Measurements from ENCODE around the gene DLGAP1. TPM values are rescaled to one million over a fixed set of nuclear protein-coding genes. Genes with fewer than 3 reads are reported as not detected.

DLGAP1 gene
- total and polyA plus RNA-seq, 3 donors from 2014 or later: 18.6 to 93.8 (median 69.1) TPM

- no peaks in the 10 kb centered on the region for H3K9me3 ChIP-seq
- 37 to 40% methylated on average over 3 of the region's 3 CpGs for WGBS, 2 donors
- TF ChIP-seq POLR2A (IDR thresholded peaks at IDR 0.05): no peak
- no peak for TF ChIP-seq CTCF (IDR thresholded peaks at IDR 0.05)
- DNase-seq: no peak
- peak overlapping the region in 1 of 2 donors; percentile 97 for H3K27ac ChIP-seq
- intact Hi-C loops (cut with DNase I; ENCODE audit: low total_unique reads): no loop called here
- H3K4me1 ChIP-seq: peaks cover 21% of the 10 kb centered on the region
- no peaks in the 10 kb centered on the region for H3K27me3 ChIP-seq
- no peaks in the 10 kb centered on the region for H3K36me3 ChIP-seq (ENCODE audit: low read depth, missing control alignments)
- H3K4me3 ChIP-seq: no peak overlapping the region
Observed at GRCh38 chr18:3455090-3455635, 999.9 kb downstream of the DLGAP1 start.

GRCh38 chr18:3454365-3455089 is 1000.6 kb downstream of the DLGAP1 start:
- Histone ChIP-seq H3K36me3 (ENCODE audit: low read depth, missing control alignments) (no peaks in the 10 kb centered on the region), H3K4me3 (peak overlapping the region in 1 of 2 donors; percentile 80), H3K27me3 (no peaks in the 10 kb centered on the region), H3K27ac (peak overlapping the region; percentile 97 to 98), H3K9me3 (no peaks in the 10 kb centered on the region), H3K4me1 (peaks cover 21% of the 10 kb centered on the region)
- peak; percentile 63 to 83 (median 66) for TF ChIP-seq CTCF (IDR thresholded peaks at IDR 0.05)
- no peak for TF ChIP-seq POLR2A (IDR thresholded peaks at IDR 0.05)
- 3 to 8% methylated on average over 4 of the region's 4 CpGs for WGBS, 2 donors
- DNase-seq: peak; percentile 71
- intact Hi-C loops (cut with DNase I; ENCODE audit: low total_unique reads): loop anchor here (5.0 kb wide), 1 partner anchor 143 kb away; no protein-coding TSS in a partner anchor

- H3K4me1 ChIP-seq: peaks cover 21% of the 10 kb centered on the region
- peak; percentile 62 for DNase-seq
- no peaks in the 10 kb centered on the region for H3K27me3 ChIP-seq
- H3K9me3 ChIP-seq: no peaks in the 10 kb centered on the region
- peak overlapping the region; percentile 97 to 98 for H3K27ac ChIP-seq
- 4 to 12% methylated on average over 21 of the region's 21 CpGs for WGBS, 2 donors
- no peaks in the 10 kb centered on the region for H3K36me3 ChIP-seq (ENCODE audit: low read depth, missing control alignments)
- intact Hi-C loops (cut with DNase I; ENCODE audit: low total_unique reads): loop anchor here (5.0 kb wide), 1 partner anchor 144 kb away; no protein-coding TSS in a partner anchor
- TF ChIP-seq CTCF (IDR thresholded peaks at IDR 0.05) (no peak), POLR2A (IDR thresholded peaks at IDR 0.05) (no peak)
- peak overlapping the region; percentile 80 to 96 for H3K4me3 ChIP-seq
Observed at GRCh38 chr18:3453540-3454364, 1001.4 kb downstream of the DLGAP1 start.

GRCh38 chr18:3452750-3453539 is 1002.2 kb downstream of the DLGAP1 start:
- H3K4me1 ChIP-seq: peaks cover 21% of the 10 kb centered on the region
- 33 to 42% methylated on average over 17 of the region's 17 CpGs for WGBS, 2 donors
- no peaks in the 10 kb centered on the region for H3K27me3 ChIP-seq
- DNase-seq: no peak
- H3K4me3 ChIP-seq: peak overlapping the region; percentile 80 to 96
- no peaks in the 10 kb centered on the region for H3K9me3 ChIP-seq
- TF ChIP-seq POLR2A (IDR thresholded peaks at IDR 0.05): no peak
- no peak for TF ChIP-seq CTCF (IDR thresholded peaks at IDR 0.05)
- intact Hi-C loops (cut with DNase I; ENCODE audit: low total_unique reads): loop anchor here (5.0 kb wide), 1 partner anchor 144 kb away; no protein-coding TSS in a partner anchor
- peak overlapping the region; percentile 97 to 98 for H3K27ac ChIP-seq
- no peaks in the 10 kb centered on the region for H3K36me3 ChIP-seq (ENCODE audit: low read depth, missing control alignments)

Measured in testis (tissue), 3 donors.